Limb (tissue), 2 donors: ENCODE results near the gene ZNF77.
"Not testable (repeated sequence)": the region's sequence is repeated elsewhere in the genome, so short reads cannot be mapped to it uniquely, and the experiment has no call there.

Experiments used
- DNase-seq, 2 donors: peaks; one replicate each; pipeline ENCODE4 v3.0.0-alpha.2; 2016; ENCODE audit errors: extremely low spot score in 2 of 2

ZNF77 gene

GRCh38 chr19:2944775-2945574, at the start of gene ZNF77:
Gene ZNF77 (minus strand): TSS chr19:2944971. CDS start chr19:2944840, 131 bp downstream.
- peak; percentile 99 for DNase-seq

- DNase-seq = no peak
Observed at GRCh38 chr19:2993579-2993978, 48.8 kb upstream of the ZNF77 start.

- no peak for DNase-seq
Observed at GRCh38 chr19:2992958-2993357, 48.2 kb upstream of the ZNF77 start.

- not testable (repeated sequence) for DNase-seq
Observed at GRCh38 chr19:2992333-2992732, 47.6 kb upstream of the ZNF77 start.

- DNase-seq = no peak
Observed at GRCh38 chr19:2989236-2989946, 44.6 kb upstream of the ZNF77 start.

GRCh38 chr19:2988568-2988967, 43.8 kb upstream of the ZNF77 start:
- no peak for DNase-seq

GRCh38 chr19:2987797-2988196, 43.0 kb upstream of the ZNF77 start:
- DNase-seq = no peak

GRCh38 chr19:2986951-2987524, 42.3 kb upstream of the ZNF77 start:
- DNase-seq = peak in 1 of 2 donors; percentile 63

- DNase-seq = peak in 1 of 2 donors; percentile 85
Observed at GRCh38 chr19:2984215-2984528, 39.4 kb upstream of the ZNF77 start.

- peak in 1 of 2 donors; percentile 52 for DNase-seq
Observed at GRCh38 chr19:2983351-2984214, 38.8 kb upstream of the ZNF77 start.

GRCh38 chr19:2982983-2983350, 38.2 kb upstream of the ZNF77 start:
- peak; percentile 90 for DNase-seq

GRCh38 chr19:2982561-2982960, 37.8 kb upstream of the ZNF77 start:
- no peak for DNase-seq

GRCh38 chr19:2981898-2982297, 37.1 kb upstream of the ZNF77 start:
- DNase-seq = no peak

- DNase-seq = no peak
Observed at GRCh38 chr19:2978772-2979171, 34.0 kb upstream of the ZNF77 start.

- DNase-seq = no peak
Observed at GRCh38 chr19:2978166-2978767, 33.5 kb upstream of the ZNF77 start.

- no peak for DNase-seq
Observed at GRCh38 chr19:2977746-2978138, 33.0 kb upstream of the ZNF77 start.

GRCh38 chr19:2977001-2977745, 32.4 kb upstream of the ZNF77 start, which contains the start of gene TLE6:
Gene TLE6 (plus strand): TSS chr19:2977564. CDS start chr19:2978234, 670 bp downstream.
- DNase-seq = peak; percentile 94 to 98

GRCh38 chr19:2976609-2977000, 31.8 kb upstream of the ZNF77 start:
- no peak for DNase-seq

GRCh38 chr19:2974342-2975041, 29.7 kb upstream of the ZNF77 start:
- DNase-seq = no peak

- DNase-seq = no peak
Observed at GRCh38 chr19:2973229-2973628, 28.5 kb upstream of the ZNF77 start.
